Ishikawa (cell line): ENCODE measurements around the gene SLC38A9.

Experiments used
- TF ChIP-seq, protein P1 (sequence below): IDR thresholded peaks from 2 replicates; pipeline ENCODE4 v1.6.1; 2012

Gene SLC38A9

DNA sequence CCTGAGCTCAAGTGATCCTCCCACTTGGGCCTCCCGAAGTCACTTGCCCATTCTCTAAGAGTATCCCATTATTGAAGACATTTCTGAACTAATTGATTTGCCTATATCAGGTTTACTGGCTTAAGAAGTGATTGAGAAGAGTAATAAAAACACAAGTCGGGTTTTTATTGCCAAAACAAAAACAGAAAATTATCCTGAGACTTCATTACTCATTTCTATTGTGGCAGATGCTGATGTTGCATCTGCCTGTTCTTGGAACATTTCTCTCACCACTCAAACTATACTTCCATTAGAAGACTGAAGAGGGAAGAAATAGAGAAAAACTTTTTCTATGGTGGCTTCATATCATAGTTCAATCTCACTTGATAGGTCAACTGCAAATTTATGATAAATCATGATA is 135.5 kb downstream of the SLC38A9 start:
- TF ChIP-seq, protein P1, sequence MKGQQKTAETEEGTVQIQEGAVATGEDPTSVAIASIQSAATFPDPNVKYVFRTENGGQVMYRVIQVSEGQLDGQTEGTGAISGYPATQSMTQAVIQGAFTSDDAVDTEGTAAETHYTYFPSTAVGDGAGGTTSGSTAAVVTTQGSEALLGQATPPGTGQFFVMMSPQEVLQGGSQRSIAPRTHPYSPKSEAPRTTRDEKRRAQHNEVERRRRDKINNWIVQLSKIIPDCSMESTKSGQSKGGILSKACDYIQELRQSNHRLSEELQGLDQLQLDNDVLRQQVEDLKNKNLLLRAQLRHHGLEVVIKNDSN: no peak
